Fibroblast of lung (primary cell): Measurements from ENCODE around the gene DLGAP4.

Experiments used
- CTCF ChIP-seq, 2 donors: IDR thresholded peaks in 1 of 2; conservative IDR thresholded peaks in 1 of 2; 1 replicate in 1 of 2; 2 replicates in 1 of 2; pipeline ENCODE4 v1.5.1; 2011 to 2012; ENCODE audit warnings: low read length in 2 of 2, control low read depth in 1 of 2, inconsistent platforms in 1 of 2, low read depth in 1 of 2, mild to moderate bottlenecking in 1 of 2
- EZH2 ChIP-seq: IDR thresholded peaks from 2 replicates; pipeline ENCODE4 v1.5.1; 2012; ENCODE audit warnings: low read length, control low read depth, mild to moderate bottlenecking; ENCODE audit errors: missing control alignments

- no peak for TF ChIP-seq EZH2
- no peak for TF ChIP-seq CTCF (conservative IDR thresholded peaks at IDR 0.05 in 1 of 2, IDR thresholded peaks at IDR 0.05 in 1 of 2; ENCODE audit: low read depth in 1 of 2, low read length in 2 of 2)
These were observed 140.4 kb downstream of the DLGAP4 start for GRCh38 chr20:36446557-36446956.
